C4-2B (cell line): ENCODE data around the gene RASA3.

ENCODE experiments used
- H3K27ac ChIP-seq: fragments of 450-650 bp; 2 replicates; pipeline ENCODE4 v1.5.1; 2017
- CTCF ChIP-seq: fragments of 450-650 bp; conservative IDR thresholded peaks from 2 replicates; pipeline ENCODE4 v1.5.1; 2017; ENCODE audit warnings: mild to moderate bottlenecking
- ZFX ChIP-seq: fragments of 450-650 bp; IDR thresholded peaks from 2 replicates; pipeline ENCODE4 v1.6.1; 2017

The RASA3 gene

GRCh38 chr13:113939129-113939943 lies 193.1 kb downstream of the RASA3 start:
- H3K27ac ChIP-seq = no peak overlapping the region
- no peak for TF ChIP-seq ZFX
- TF ChIP-seq CTCF = no peak

GRCh38 chr13:113938716-113939115 lies 193.7 kb downstream of the RASA3 start:
- no peak overlapping the region for H3K27ac ChIP-seq
- TF ChIP-seq ZFX (no peak), CTCF (no peak)

GRCh38 chr13:113938246-113938645 lies 194.2 kb downstream of the RASA3 start:
- H3K27ac ChIP-seq = no peak overlapping the region
- TF ChIP-seq ZFX (no peak), CTCF (no peak)

- no peak for TF ChIP-seq ZFX
- TF ChIP-seq CTCF = no peak
Measured at GRCh38 chr13:113937527-113938180, 194.8 kb downstream of the RASA3 start.

GRCh38 chr13:113937073-113937472 lies 195.3 kb downstream of the RASA3 start:
- TF ChIP-seq ZFX = no peak
- TF ChIP-seq CTCF = no peak
- no peak overlapping the region for H3K27ac ChIP-seq

More at GRCh38 chr13:113937527-113938180, 194.8 kb downstream of the RASA3 start:
- H3K27ac ChIP-seq = no peak overlapping the region

- TF ChIP-seq CTCF = no peak
- no peak for TF ChIP-seq ZFX
Measured at GRCh38 chr13:113936166-113936965, 196.1 kb downstream of the RASA3 start.

More at GRCh38 chr13:113936166-113936965, 196.1 kb downstream of the RASA3 start:
- H3K27ac ChIP-seq = no peak overlapping the region
